ENCODE measurements around the gene GPR37L1.

GPR37L1 gene

GRCh38 chr1:202122639-202123335 is at the start of gene GPR37L1:
GPR37L1 (plus strand) TSS chr1:202122917; CDS start chr1:202122964, 47 bp downstream.
- no peak for DNase-seq

- no peak for DNase-seq
Observed at GRCh38 chr1:202073206-202073605, 49.5 kb upstream of the GPR37L1 start.

GRCh38 chr1:202074985-202075384 is 47.7 kb upstream of the GPR37L1 start:
- DNase-seq, result no peak

GRCh38 chr1:202075389-202075788 is 47.3 kb upstream of the GPR37L1 start:
- no peak for DNase-seq

- peak; percentile 75 for DNase-seq
Observed at GRCh38 chr1:202076050-202076511, 46.6 kb upstream of the GPR37L1 start.

- no peak for DNase-seq
Observed at GRCh38 chr1:202078241-202078640, 44.5 kb upstream of the GPR37L1 start.

- no peak for DNase-seq
Observed at GRCh38 chr1:202081992-202082391, 40.7 kb upstream of the GPR37L1 start.

GRCh38 chr1:202084791-202085681 is 37.7 kb upstream of the GPR37L1 start:
- peak; percentile 96 for DNase-seq

- DNase-seq, result peak; percentile 80
Observed at GRCh38 chr1:202085682-202086373, 36.9 kb upstream of the GPR37L1 start.

GRCh38 chr1:202086579-202087350 is 36.0 kb upstream of the GPR37L1 start:
- peak; percentile 32 for DNase-seq

GRCh38 chr1:202088206-202088605 is 34.5 kb upstream of the GPR37L1 start:
- DNase-seq, result no peak

- DNase-seq, result no peak
Observed at GRCh38 chr1:202090994-202091393, 31.7 kb upstream of the GPR37L1 start.

- no peak for DNase-seq
Observed at GRCh38 chr1:202093858-202094257, 28.9 kb upstream of the GPR37L1 start.

GRCh38 chr1:202101184-202101583 is 21.5 kb upstream of the GPR37L1 start:
- peak; percentile 49 for DNase-seq

- DNase-seq, result no peak
Observed at GRCh38 chr1:202104073-202104472, 18.6 kb upstream of the GPR37L1 start.

- DNase-seq, result peak; percentile 95
Observed at GRCh38 chr1:202105571-202106339, 17.0 kb upstream of the GPR37L1 start.

- peak; percentile 54 for DNase-seq
Observed at GRCh38 chr1:202106340-202107254, 16.1 kb upstream of the GPR37L1 start.

GRCh38 chr1:202107321-202107761 is 15.4 kb upstream of the GPR37L1 start:
- DNase-seq, result no peak

- DNase-seq, result no peak
Observed at GRCh38 chr1:202107801-202108731, 14.7 kb upstream of the GPR37L1 start.
